ENCODE measurements around the gene GUCY1A2. TPM values are rescaled to one million over a fixed set of nuclear protein-coding genes. Genes with fewer than 3 reads are reported as not detected.

Gene GUCY1A2
- total and polyA plus RNA-seq, 12 donors = 0.68 to 18.5 (median 8.1) TPM

GRCh38 chr11:107017433-107018218, 650 bp downstream of the GUCY1A2 start:
- Histone ChIP-seq H3K9me3 (no peaks in the 10 kb centered on the region), H3K4me3 (peak overlapping the region; percentile 1 to 57 (median 50)), H3K36me3 (no peaks in the 10 kb centered on the region), H3K4me1 (peaks cover 0 to 14% (median 5%) of the 10 kb centered on the region in 9 donors), H3K27ac (peak overlapping the region in 9 of 10 donors; percentile 25 to 85 (median 64)), H3K27me3 (peaks cover 0 to 67% (median 40%) of the 10 kb centered on the region in 7 donors)
- intact Hi-C loops (cut with DNase I) = loop anchor here in 6 of 10 donors (5.0 to 10.0 kb wide), 4 partner anchors 40 to 295 kb away; no protein-coding TSS in a partner anchor
- TF ChIP-seq CTCF (IDR thresholded peaks at IDR 0.05) = peak; percentile 23 to 65 (median 48)
- ATAC-seq = peak; percentile 69 to 85 (median 78)
- DNase-seq = peak; percentile 28 to 59
- WGBS, 2 donors = 1% methylated on average over 44 to 85 of the region's 85 CpGs

GRCh38 chr11:107017104-107017432, 1.2 kb downstream of the GUCY1A2 start:
- no peaks in the 10 kb centered on the region for H3K9me3 ChIP-seq
- peak overlapping the region in 8 of 10 donors; percentile 25 to 85 (median 66) for H3K27ac ChIP-seq
- no peaks in the 10 kb centered on the region for H3K36me3 ChIP-seq
- intact Hi-C loops (cut with DNase I) = loop anchor here in 6 of 10 donors (5.0 to 10.0 kb wide), 4 partner anchors 40 to 295 kb away; no protein-coding TSS in a partner anchor
- 28 to 31% methylated on average over 3 of the region's 3 CpGs for WGBS, 2 donors
- H3K4me1 ChIP-seq = peaks cover 0 to 14% (median 5%) of the 10 kb centered on the region in 9 donors
- peaks cover 0 to 67% (median 40%) of the 10 kb centered on the region in 7 donors for H3K27me3 ChIP-seq
- H3K4me3 ChIP-seq = peak overlapping the region; percentile 1 to 57 (median 50)
- peak in 7 of 8 donors; percentile 25 to 70 (median 47) for ATAC-seq
- no peak for TF ChIP-seq CTCF (IDR thresholded peaks at IDR 0.05)
- DNase-seq = peak in 1 of 2 donors; percentile 37

- WGBS, 2 donors = 76 to 87% methylated on average over 1 of the region's 1 CpG
- H3K27ac ChIP-seq = peak overlapping the region in 2 of 10 donors; percentile 48 to 73
- no peak for ATAC-seq
- intact Hi-C loops (cut with DNase I) = loop anchor here in 6 of 10 donors (5.0 to 10.0 kb wide), 4 partner anchors 38 to 293 kb away; no protein-coding TSS in a partner anchor
- TF ChIP-seq CTCF (IDR thresholded peaks at IDR 0.05) = no peak
- H3K4me1 ChIP-seq = peaks cover 0 to 14% (median 5%) of the 10 kb centered on the region in 9 donors
- no peak for DNase-seq
- H3K27me3 ChIP-seq = peaks cover 0 to 52% (median 33%) of the 10 kb centered on the region in 7 donors
- H3K4me3 ChIP-seq = peak overlapping the region in 5 of 10 donors; percentile 49 to 57 (median 52)
- no peaks in the 10 kb centered on the region for H3K36me3 ChIP-seq
- H3K9me3 ChIP-seq = no peaks in the 10 kb centered on the region
Observed at GRCh38 chr11:107014871-107015270, 3.4 kb downstream of the GUCY1A2 start.

GRCh38 chr11:107011977-107012376, 6.3 kb downstream of the GUCY1A2 start:
- no peak overlapping the region for H3K4me3 ChIP-seq
- no peaks in the 10 kb centered on the region for H3K36me3 ChIP-seq
- DNase-seq (no peak), ATAC-seq (no peak)
- no peak overlapping the region for H3K27ac ChIP-seq
- peaks cover 0 to 29% (median 14%) of the 10 kb centered on the region in 7 donors for H3K27me3 ChIP-seq
- no peaks in the 10 kb centered on the region for H3K9me3 ChIP-seq
- H3K4me1 ChIP-seq = no peaks in the 10 kb centered on the region
- intact Hi-C loops (cut with DNase I) = loop anchor here in 3 of 10 donors (10.0 kb wide), 2 partner anchors 277 to 287 kb away; no protein-coding TSS in a partner anchor
- TF ChIP-seq CTCF (IDR thresholded peaks at IDR 0.05) = no peak
- WGBS, 2 donors = 55 to 66% methylated on average over 2 of the region's 2 CpGs
